ENCODE measurements around the gene TOM1L2.

TOM1L2 gene

GRCh38 chr17:17994271-17995069 lies 22.3 kb upstream of the TOM1L2 start:
- peak in 1 of 5 experiments; percentile 22 for DNase-seq

- no peak for DNase-seq
Measured at GRCh38 chr17:17993852-17994251, 21.7 kb upstream of the TOM1L2 start.

GRCh38 chr17:17993366-17993765 lies 21.2 kb upstream of the TOM1L2 start:
- no peak for DNase-seq

GRCh38 chr17:17990282-17990681 lies 18.1 kb upstream of the TOM1L2 start:
- DNase-seq, result no peak

GRCh38 chr17:17989618-17990017 lies 17.4 kb upstream of the TOM1L2 start:
- no peak for DNase-seq

- no peak for DNase-seq
Measured at GRCh38 chr17:17989081-17989480, 16.9 kb upstream of the TOM1L2 start.

- DNase-seq, result no peak
Measured at GRCh38 chr17:17988427-17988945, 16.3 kb upstream of the TOM1L2 start.

- DNase-seq, result no peak
Measured at GRCh38 chr17:17987901-17988300, 15.7 kb upstream of the TOM1L2 start.

GRCh38 chr17:17987187-17987896 lies 15.1 kb upstream of the TOM1L2 start:
- DNase-seq, result no peak

GRCh38 chr17:17985555-17985954 lies 13.4 kb upstream of the TOM1L2 start:
- peak in 1 of 5 experiments; percentile 15 for DNase-seq

- no peak for DNase-seq
Measured at GRCh38 chr17:17985153-17985552, 13.0 kb upstream of the TOM1L2 start.

- no peak for DNase-seq
Measured at GRCh38 chr17:17983776-17984175, 11.6 kb upstream of the TOM1L2 start.

- no peak for DNase-seq
Measured at GRCh38 chr17:17983376-17983775, 11.2 kb upstream of the TOM1L2 start.

- DNase-seq, result no peak
Measured at GRCh38 chr17:17982801-17983200, 10.6 kb upstream of the TOM1L2 start.

- DNase-seq, result no peak
Measured at GRCh38 chr17:17981330-17981729, 9.1 kb upstream of the TOM1L2 start.

GRCh38 chr17:17979778-17980177 lies 7.6 kb upstream of the TOM1L2 start:
- DNase-seq, result no peak

- no peak for DNase-seq
Measured at GRCh38 chr17:17978481-17979424, 6.6 kb upstream of the TOM1L2 start.

- DNase-seq, result no peak
Measured at GRCh38 chr17:17976931-17977570, 4.9 kb upstream of the TOM1L2 start.

GRCh38 chr17:17975436-17975835 lies 3.2 kb upstream of the TOM1L2 start:
- no peak for DNase-seq

GRCh38 chr17:17972952-17973254 lies 703 bp upstream of the TOM1L2 start:
- no peak for DNase-seq

- peak in 4 of 5 experiments; percentile 10 to 39 (median 19) for DNase-seq
Measured at GRCh38 chr17:17971431-17972125, 622 bp downstream of the TOM1L2 start.
